Measurements from ENCODE around the gene WTIP.
"Not testable (repeated sequence)": the region's sequence is repeated elsewhere in the genome, so short reads cannot be mapped to it uniquely, and the experiment has no call there.

WTIP gene

GRCh38 chr19:34461375-34462100 is 20.0 kb upstream of the WTIP start:
- Histone ChIP-seq H3K4me3 (ENCODE audit: extremely low read depth, insufficient read depth, low read length, poor library complexity, severe bottlenecking) (no peak overlapping the region), H3K9me3 (ENCODE audit: control insufficient read depth, low read length) (no peaks in the 10 kb centered on the region), H3K36me3 (ENCODE audit: control insufficient read depth, insufficient read depth, low read length) (peaks cover 94% of the 10 kb centered on the region), H3K4me1 (ENCODE audit: control insufficient read depth, insufficient read depth, low read length, poor library complexity, severe bottlenecking) (no peaks in the 10 kb centered on the region), H3K27ac (ENCODE audit: low read depth, low read length, severe bottlenecking) (no peak overlapping the region)
- WGBS, 2 experiments (ENCODE audit: insufficient coverage in 2 of 2), result 93 to 97% methylated on average over 4 of the region's 5 CpGs

GRCh38 chr19:34464785-34465184 is 16.8 kb upstream of the WTIP start:
- not testable (repeated sequence) for H3K27ac ChIP-seq (ENCODE audit: low read depth, low read length, severe bottlenecking); H3K9me3 ChIP-seq (ENCODE audit: control insufficient read depth, low read length); H3K4me3 ChIP-seq (ENCODE audit: extremely low read depth, insufficient read depth, low read length, poor library complexity, severe bottlenecking); H3K4me1 ChIP-seq (ENCODE audit: control insufficient read depth, insufficient read depth, low read length, poor library complexity, severe bottlenecking)
- WGBS, 2 experiments (ENCODE audit: insufficient coverage in 2 of 2), result 94 to 95% methylated on average over 4 of the region's 4 CpGs
- H3K36me3 ChIP-seq (ENCODE audit: control insufficient read depth, insufficient read depth, low read length), result peaks cover 94% of the 10 kb centered on the region

GRCh38 chr19:34468409-34468808 is 13.1 kb upstream of the WTIP start:
- Histone ChIP-seq H3K27ac (ENCODE audit: low read depth, low read length, severe bottlenecking) (no peak overlapping the region), H3K36me3 (ENCODE audit: control insufficient read depth, insufficient read depth, low read length) (peaks cover 93% of the 10 kb centered on the region), H3K9me3 (ENCODE audit: control insufficient read depth, low read length) (no peaks in the 10 kb centered on the region), H3K4me1 (ENCODE audit: control insufficient read depth, insufficient read depth, low read length, poor library complexity, severe bottlenecking) (no peaks in the 10 kb centered on the region), H3K4me3 (ENCODE audit: extremely low read depth, insufficient read depth, low read length, poor library complexity, severe bottlenecking) (no peak overlapping the region)
- no CpG with 5 or more reads among the region's 1 CpG for WGBS, 2 experiments (ENCODE audit: insufficient coverage in 2 of 2)

- not testable (repeated sequence) for H3K9me3 ChIP-seq (ENCODE audit: control insufficient read depth, low read length); H3K27ac ChIP-seq (ENCODE audit: low read depth, low read length, severe bottlenecking); H3K4me1 ChIP-seq (ENCODE audit: control insufficient read depth, insufficient read depth, low read length, poor library complexity, severe bottlenecking); H3K4me3 ChIP-seq (ENCODE audit: extremely low read depth, insufficient read depth, low read length, poor library complexity, severe bottlenecking)
- peaks cover 93% of the 10 kb centered on the region for H3K36me3 ChIP-seq (ENCODE audit: control insufficient read depth, insufficient read depth, low read length)
- WGBS, 2 experiments (ENCODE audit: insufficient coverage in 2 of 2), result no CpG with 5 or more reads among the region's 5 CpGs
Measured at GRCh38 chr19:34469026-34469425, 12.5 kb upstream of the WTIP start.

- Histone ChIP-seq H3K9me3 (ENCODE audit: control insufficient read depth, low read length) (no peaks in the 10 kb centered on the region), H3K4me3 (ENCODE audit: extremely low read depth, insufficient read depth, low read length, poor library complexity, severe bottlenecking) (no peak overlapping the region), H3K36me3 (ENCODE audit: control insufficient read depth, insufficient read depth, low read length) (peaks cover 65% of the 10 kb centered on the region), H3K4me1 (ENCODE audit: control insufficient read depth, insufficient read depth, low read length, poor library complexity, severe bottlenecking) (peaks cover 9% of the 10 kb centered on the region), H3K27ac (ENCODE audit: low read depth, low read length, severe bottlenecking) (no peak overlapping the region)
- WGBS, 2 experiments (ENCODE audit: insufficient coverage in 2 of 2), result 96 to 99% methylated on average over 6 of the region's 8 CpGs
Measured at GRCh38 chr19:34471906-34472700, 9.5 kb upstream of the WTIP start.

- peaks cover 44% of the 10 kb centered on the region for H3K36me3 ChIP-seq (ENCODE audit: control insufficient read depth, insufficient read depth, low read length)
- 95% methylated on average over 3 of the region's 4 CpGs; no CpG with 5 or more reads in 1 of the 2 experiments for WGBS, 2 experiments (ENCODE audit: insufficient coverage in 2 of 2)
- peak overlapping the region; percentile 79 for H3K27ac ChIP-seq (ENCODE audit: low read depth, low read length, severe bottlenecking)
- no peak overlapping the region for H3K4me3 ChIP-seq (ENCODE audit: extremely low read depth, insufficient read depth, low read length, poor library complexity, severe bottlenecking)
- no peaks in the 10 kb centered on the region for H3K9me3 ChIP-seq (ENCODE audit: control insufficient read depth, low read length)
- peaks cover 9% of the 10 kb centered on the region for H3K4me1 ChIP-seq (ENCODE audit: control insufficient read depth, insufficient read depth, low read length, poor library complexity, severe bottlenecking)
Measured at GRCh38 chr19:34474233-34474989, 7.1 kb upstream of the WTIP start.

GRCh38 chr19:34475026-34475974 is 6.3 kb upstream of the WTIP start:
- peak overlapping the region; percentile 79 for H3K27ac ChIP-seq (ENCODE audit: low read depth, low read length, severe bottlenecking)
- no peaks in the 10 kb centered on the region for H3K9me3 ChIP-seq (ENCODE audit: control insufficient read depth, low read length)
- no peak overlapping the region for H3K4me3 ChIP-seq (ENCODE audit: extremely low read depth, insufficient read depth, low read length, poor library complexity, severe bottlenecking)
- peaks cover 39% of the 10 kb centered on the region for H3K36me3 ChIP-seq (ENCODE audit: control insufficient read depth, insufficient read depth, low read length)
- WGBS, 2 experiments (ENCODE audit: insufficient coverage in 2 of 2), result 84 to 88% methylated on average over 6 to 7 of the region's 9 CpGs
- H3K4me1 ChIP-seq (ENCODE audit: control insufficient read depth, insufficient read depth, low read length, poor library complexity, severe bottlenecking), result peaks cover 10% of the 10 kb centered on the region

GRCh38 chr19:34475975-34476594 is 5.5 kb upstream of the WTIP start:
- Histone ChIP-seq H3K27ac (ENCODE audit: low read depth, low read length, severe bottlenecking) (no peak overlapping the region), H3K4me3 (ENCODE audit: extremely low read depth, insufficient read depth, low read length, poor library complexity, severe bottlenecking) (no peak overlapping the region), H3K9me3 (ENCODE audit: control insufficient read depth, low read length) (no peaks in the 10 kb centered on the region), H3K36me3 (ENCODE audit: control insufficient read depth, insufficient read depth, low read length) (peaks cover 32% of the 10 kb centered on the region), H3K4me1 (ENCODE audit: control insufficient read depth, insufficient read depth, low read length, poor library complexity, severe bottlenecking) (peaks cover 17% of the 10 kb centered on the region)
- WGBS, 2 experiments (ENCODE audit: insufficient coverage in 2 of 2), result 91 to 94% methylated on average over 3 to 4 of the region's 5 CpGs

- H3K4me3 ChIP-seq (ENCODE audit: extremely low read depth, insufficient read depth, low read length, poor library complexity, severe bottlenecking); H3K27ac ChIP-seq (ENCODE audit: low read depth, low read length, severe bottlenecking); H3K9me3 ChIP-seq (ENCODE audit: control insufficient read depth, low read length): not testable (repeated sequence)
- H3K4me1 ChIP-seq (ENCODE audit: control insufficient read depth, insufficient read depth, low read length, poor library complexity, severe bottlenecking), result peaks cover 22% of the 10 kb centered on the region
- peaks cover 11% of the 10 kb centered on the region for H3K36me3 ChIP-seq (ENCODE audit: control insufficient read depth, insufficient read depth, low read length)
- 100% methylated on average over 2 of the region's 4 CpGs; no CpG with 5 or more reads in 1 of the 2 experiments for WGBS, 2 experiments (ENCODE audit: insufficient coverage in 2 of 2)
Measured at GRCh38 chr19:34478496-34478895, 3.1 kb upstream of the WTIP start.

Data from mesodermal cell (in vitro differentiated cells).